Adipose tissue (tissue), 3 donors: ENCODE results near the gene NPY4R. TPM values are rescaled to one million over a fixed set of nuclear protein-coding genes. Genes with fewer than 3 reads are reported as not detected.
"Not testable (repeated sequence)": the region's sequence is repeated elsewhere in the genome, so short reads cannot be mapped to it uniquely, and the experiment has no call there.

Experiments
- H3K27ac ChIP-seq: one replicate; pipeline ENCODE4 v1.5.1; 2013; ENCODE audit warnings: low read depth, low read length
- WGBS, 3 donors: extraction: QIAGEN DNeasy Blood & Tissue Kit; methylation state at CpG; one replicate each; pipeline ENCODE4 v1.1.7; 2013; 5-methylcytosine and 5-hydroxymethylcytosine counted together
- polyA plus RNA-seq, 3 donors: library from polyadenylated mRNA; stranded (reverse); fragments of 200-250 nt; gene quantifications; one replicate each; pipeline ENCODE4 v1.2.3, GENCODE V29; 2013
- donor health status: healthy with polysubstance abuse.
- donor health status: Bipolar disorder and iron deficiency.
- donor health status: healthy.

The NPY4R gene, protein sequence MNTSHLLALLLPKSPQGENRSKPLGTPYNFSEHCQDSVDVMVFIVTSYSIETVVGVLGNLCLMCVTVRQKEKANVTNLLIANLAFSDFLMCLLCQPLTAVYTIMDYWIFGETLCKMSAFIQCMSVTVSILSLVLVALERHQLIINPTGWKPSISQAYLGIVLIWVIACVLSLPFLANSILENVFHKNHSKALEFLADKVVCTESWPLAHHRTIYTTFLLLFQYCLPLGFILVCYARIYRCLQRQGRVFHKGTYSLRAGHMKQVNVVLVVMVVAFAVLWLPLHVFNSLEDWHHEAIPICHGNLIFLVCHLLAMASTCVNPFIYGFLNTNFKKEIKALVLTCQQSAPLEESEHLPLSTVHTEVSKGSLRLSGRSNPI
- under 1 TPM in 2 of 3 donors, not detected in 1; 0.04 to 0.05 TPM for polyA plus RNA-seq

- 3 to 7% (median 4%) methylated on average over 6 to 12 of the region's 36 CpGs for WGBS, 3 donors
- not testable (repeated sequence) for H3K27ac ChIP-seq
Measured at GRCh38 chr10:46465765-46466164, at the start of gene NPY4R. Gene NPY4R, minus strand, starts transcription at chr10:46465958. Its CDS starts 3,323 bp downstream, at chr10:46462635.

GRCh38 chr10:46515366-46515765 lies 49.6 kb upstream of the NPY4R start:
- no peak overlapping the region for H3K27ac ChIP-seq

DNA sequence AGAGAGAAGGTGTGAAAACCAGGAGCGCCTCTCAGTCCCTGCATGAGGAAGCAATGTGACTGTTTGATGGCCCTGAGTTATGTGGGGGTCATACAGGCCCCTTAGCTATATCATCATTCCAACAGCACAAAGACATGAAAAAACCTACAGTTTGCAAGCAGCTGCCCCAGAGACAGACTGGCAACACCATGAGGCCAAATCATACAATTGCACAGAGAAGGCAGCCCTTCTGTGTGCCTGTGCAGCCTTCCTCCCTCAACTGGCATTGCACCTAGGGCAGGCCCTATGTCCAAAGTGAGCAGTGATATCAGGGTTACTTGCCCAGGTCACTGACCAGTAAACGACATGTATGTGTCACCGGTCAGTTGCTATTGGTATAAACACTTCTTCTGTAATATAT lies 49.1 kb upstream of the NPY4R start:
- no peak overlapping the region for H3K27ac ChIP-seq
- WGBS, 3 donors: 78 to 80% (median 80%) methylated on average over 3 of the region's 3 CpGs

GRCh38 chr10:46514431-46514861 lies 48.7 kb upstream of the NPY4R start:
- WGBS, 3 donors: 75 to 89% (median 80%) methylated on average over 6 of the region's 6 CpGs
- H3K27ac ChIP-seq: no peak overlapping the region

DNA sequence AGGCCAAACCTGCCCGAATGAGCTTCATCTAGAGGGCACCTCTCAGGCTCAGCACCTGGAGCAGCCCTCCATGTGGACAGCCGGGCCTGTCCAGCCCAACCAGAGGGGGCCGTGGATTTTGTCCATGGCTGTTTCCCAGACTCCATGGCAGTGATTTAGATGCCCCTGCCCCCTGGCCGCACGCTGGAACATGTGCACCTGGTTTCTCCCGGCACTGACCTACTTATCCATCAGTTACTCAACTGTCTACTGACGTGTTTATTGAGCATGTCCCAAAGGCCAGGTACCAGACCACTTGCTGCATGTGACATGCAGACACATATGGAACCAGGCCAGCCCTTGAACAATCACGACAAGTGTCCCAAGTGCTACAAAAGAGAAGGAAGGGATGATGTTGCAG lies 47.6 kb upstream of the NPY4R start:
- WGBS, 3 donors: no CpG with 5 or more reads among the region's 8 CpGs

GRCh38 chr10:46512725-46513124 lies 47.0 kb upstream of the NPY4R start:
- 90 to 97% (median 94%) methylated on average over 2 to 3 of the region's 7 CpGs for WGBS, 3 donors
- not testable (repeated sequence) for H3K27ac ChIP-seq

More for the DNA sequence above, 47.6 kb upstream of the NPY4R start:
- not testable (repeated sequence) for H3K27ac ChIP-seq

DNA sequence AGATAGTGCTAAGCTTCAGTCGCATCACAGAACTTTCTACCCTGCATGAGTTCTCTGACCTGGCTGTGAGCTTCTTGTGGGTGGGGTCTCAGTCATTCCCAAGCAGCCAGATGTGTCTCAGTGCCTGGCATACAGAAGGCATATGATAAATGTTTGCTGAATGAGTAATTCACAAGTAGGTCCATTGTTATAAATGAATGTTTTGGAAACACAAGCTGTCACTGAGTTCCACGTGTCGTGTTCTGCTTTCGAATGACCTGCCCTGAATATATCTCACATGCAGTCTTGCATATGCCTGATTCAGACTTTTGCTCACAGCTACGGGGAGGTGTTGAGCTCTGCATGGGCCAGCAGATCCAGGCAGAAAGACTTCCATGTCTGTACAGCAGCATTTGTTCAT lies 46.2 kb upstream of the NPY4R start:
- WGBS, 3 donors: no CpG with 5 or more reads among the region's 5 CpGs
- H3K27ac ChIP-seq: not testable (repeated sequence)

GRCh38 chr10:46499990-46500389 lies 34.2 kb upstream of the NPY4R start:
- H3K27ac ChIP-seq: not testable (repeated sequence)
- no CpG with 5 or more reads among the region's 3 CpGs for WGBS, 3 donors

- H3K27ac ChIP-seq: not testable (repeated sequence)
- 66 to 78% (median 72%) methylated on average over 2 of the region's 5 CpGs for WGBS, 3 donors
Measured at GRCh38 chr10:46498985-46499703, 33.4 kb upstream of the NPY4R start.

- not testable (repeated sequence) for H3K27ac ChIP-seq
- no CpG with 5 or more reads among the region's 2 CpGs for WGBS, 3 donors
Measured at GRCh38 chr10:46497878-46498277, 32.1 kb upstream of the NPY4R start.

DNA sequence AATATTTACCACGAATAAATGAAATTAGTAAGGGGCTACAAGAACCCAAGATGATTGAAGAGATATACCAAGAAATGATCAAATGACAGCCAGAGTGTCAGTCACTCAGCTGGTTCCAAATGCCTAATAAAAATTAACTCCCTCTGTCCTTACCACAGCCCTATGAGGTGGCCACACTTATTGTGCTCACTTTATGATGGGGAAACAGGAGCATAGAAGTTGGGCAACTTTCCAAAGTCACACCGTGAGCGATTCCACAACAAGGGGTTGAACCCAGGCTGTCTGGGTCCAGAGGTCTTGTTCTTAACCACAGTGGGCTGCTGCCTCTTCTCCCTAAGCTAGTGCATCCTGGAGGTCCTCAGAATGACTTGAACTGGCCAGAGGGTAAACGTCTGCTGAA lies 31.6 kb upstream of the NPY4R start:
- WGBS, 3 donors: no CpG with 5 or more reads among the region's 4 CpGs
- not testable (repeated sequence) for H3K27ac ChIP-seq

DNA sequence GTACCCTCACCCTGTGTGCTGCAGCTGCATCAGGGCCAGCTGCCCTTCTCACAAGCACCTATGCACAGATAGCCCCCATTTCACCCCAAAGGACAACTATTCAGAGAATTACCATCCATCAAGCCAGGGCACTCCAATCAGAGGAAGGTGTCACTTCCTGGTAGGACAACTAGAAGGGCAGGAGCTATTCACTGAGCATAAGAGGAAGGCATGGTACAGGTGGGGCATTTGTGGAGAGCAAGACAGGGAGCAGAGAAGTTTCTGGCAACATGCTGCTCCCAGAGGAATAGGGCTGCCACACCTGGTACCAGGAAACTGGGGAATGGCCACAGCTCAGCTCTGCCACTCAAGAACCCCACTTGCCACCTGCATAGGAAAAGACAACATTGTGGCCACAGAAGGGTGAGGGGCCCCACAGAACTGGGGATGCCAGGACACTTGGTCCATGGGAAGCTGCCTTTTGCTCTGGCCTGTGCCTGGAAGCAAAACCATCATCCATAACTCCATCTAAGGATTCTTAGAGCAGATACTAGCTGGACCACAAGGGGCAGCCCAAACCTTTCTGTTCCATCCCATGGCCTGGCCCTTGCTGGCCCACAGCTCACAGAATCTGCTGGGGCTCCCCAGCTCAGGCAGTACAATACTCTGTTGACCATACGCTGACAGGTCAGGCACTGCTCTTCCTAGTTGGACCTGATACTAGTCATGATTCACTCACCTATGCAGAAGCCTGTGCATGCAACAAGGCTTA lies 25.8 kb upstream of the NPY4R start:
- H3K27ac ChIP-seq: not testable (repeated sequence)
- 89% methylated on average over 1 of the region's 1 CpG; no CpG with 5 or more reads in 2 of the 3 donors for WGBS, 3 donors

DNA sequence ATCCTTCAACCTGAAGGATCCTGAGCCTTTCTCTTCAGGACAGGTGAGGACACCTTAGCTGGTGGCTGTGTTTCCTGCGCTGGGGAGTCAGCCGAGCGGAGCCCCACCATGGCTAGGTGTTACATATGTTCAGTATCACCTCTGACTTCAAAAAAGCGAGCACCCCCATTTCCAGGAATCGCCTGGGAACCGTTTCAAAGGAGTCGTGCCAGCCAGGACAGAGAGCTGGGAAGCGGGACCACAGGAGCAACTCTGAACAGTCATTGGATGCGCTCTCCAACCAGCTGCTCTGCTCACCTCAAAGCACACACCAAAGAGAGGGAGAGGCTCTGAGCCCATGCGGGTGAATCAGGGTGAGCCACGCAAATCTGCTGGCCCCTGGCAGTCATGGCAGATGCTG lies 24.5 kb upstream of the NPY4R start:
- 77 to 88% (median 86%) methylated on average over 7 to 9 of the region's 11 CpGs for WGBS, 3 donors
- H3K27ac ChIP-seq: not testable (repeated sequence)

- WGBS, 3 donors: no CpG with 5 or more reads among the region's 2 CpGs
Measured at GRCh38 chr10:46486459-46486858, 20.7 kb upstream of the NPY4R start.

DNA sequence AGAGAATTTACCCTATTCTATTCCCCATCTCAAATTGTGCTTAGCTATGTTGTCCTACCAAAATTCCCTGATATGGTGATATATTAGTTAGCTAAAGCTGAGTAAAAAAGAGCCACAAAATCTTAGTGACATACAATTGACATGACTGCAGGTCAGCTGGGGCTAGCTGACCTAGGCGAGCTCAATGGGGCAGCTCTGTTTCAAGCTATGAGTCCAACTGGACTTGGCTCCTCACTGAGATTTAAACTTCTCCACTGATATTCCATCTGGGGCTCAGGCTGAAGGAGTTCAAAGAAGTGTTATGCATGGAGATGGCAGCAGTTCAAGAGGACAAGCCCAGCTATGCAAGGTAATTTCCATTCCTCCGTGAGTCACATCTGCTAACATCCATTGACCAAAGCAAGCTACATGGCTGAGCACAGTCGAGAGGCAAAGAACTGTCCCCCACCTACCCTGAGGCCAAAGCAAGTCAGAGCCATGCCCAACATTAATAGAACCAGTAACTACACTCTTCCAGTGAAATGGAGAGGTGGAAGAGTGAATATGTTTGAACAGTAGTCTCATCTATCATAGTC lies 9.1 kb upstream of the NPY4R start:
- not testable (repeated sequence) for H3K27ac ChIP-seq
- 73 to 83% (median 73%) methylated on average over 2 to 3 of the region's 3 CpGs for WGBS, 3 donors

More at GRCh38 chr10:46486459-46486858, 20.7 kb upstream of the NPY4R start:
- not testable (repeated sequence) for H3K27ac ChIP-seq

GRCh38 chr10:46473758-46474157 lies 8.0 kb upstream of the NPY4R start:
- WGBS, 3 donors: 28 to 83% (median 66%) methylated on average over 2 to 3 of the region's 3 CpGs
- H3K27ac ChIP-seq: not testable (repeated sequence)

DNA sequence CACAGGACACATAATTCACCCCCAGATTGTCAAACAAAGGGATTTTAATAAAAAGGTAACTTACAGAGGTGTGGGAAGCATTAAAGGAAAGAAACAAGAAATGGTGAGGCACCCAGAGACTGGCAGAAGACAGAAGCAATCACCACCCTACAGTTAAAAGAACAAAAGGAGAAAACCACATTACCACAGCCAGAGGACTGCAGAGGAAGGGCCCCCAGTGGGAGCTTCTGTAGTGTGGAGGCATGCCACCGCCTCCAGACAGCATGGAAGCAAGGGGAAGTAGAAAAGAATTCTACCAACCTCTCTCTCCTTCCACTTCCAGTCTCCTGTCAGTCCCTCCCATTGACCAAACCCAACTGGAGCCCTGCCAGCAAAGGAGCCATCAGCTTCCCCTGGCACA lies 4.4 kb upstream of the NPY4R start:
- WGBS, 3 donors: no CpG with 5 or more reads among the region's 1 CpG
- not testable (repeated sequence) for H3K27ac ChIP-seq

DNA sequence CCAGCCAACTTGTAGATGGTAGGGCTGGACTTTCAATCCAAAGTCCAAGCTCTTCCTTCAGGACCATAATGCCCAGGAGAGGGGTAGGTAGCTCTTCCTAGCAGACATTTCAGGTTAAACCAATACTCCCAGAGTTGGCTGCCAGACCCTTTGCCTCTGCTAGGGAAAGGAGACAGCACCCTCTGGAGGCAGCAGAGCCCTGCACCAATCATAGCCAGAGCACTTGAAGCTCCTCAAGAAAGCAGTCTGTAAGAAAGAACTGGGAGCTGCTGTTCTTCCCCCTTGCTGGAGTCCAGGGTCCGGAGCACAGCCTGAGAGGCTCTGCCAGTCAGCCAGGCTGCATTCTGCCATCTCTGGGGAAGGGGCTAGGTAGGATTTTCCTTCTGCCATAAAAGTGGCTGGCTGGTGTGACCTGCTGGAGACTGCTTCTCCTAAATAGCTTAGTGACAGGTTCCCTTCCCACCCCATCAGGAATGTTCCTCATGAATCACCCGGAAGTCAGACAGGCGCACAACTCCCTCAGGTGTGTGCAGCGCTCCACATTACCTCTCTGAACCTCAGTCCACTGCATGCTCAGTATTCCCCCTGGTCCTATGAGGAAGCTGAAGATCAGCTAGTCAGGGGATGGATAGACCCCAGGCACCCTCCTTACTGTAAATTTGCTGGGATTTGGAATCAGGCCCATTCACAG lies 2.5 kb upstream of the NPY4R start:
- H3K27ac ChIP-seq: not testable (repeated sequence)
- 57% methylated on average over 1 of the region's 4 CpGs; no CpG with 5 or more reads in 2 of the 3 donors for WGBS, 3 donors
